Measurements from ENCODE around the gene MAPRE2. TPM values are rescaled to one million over a fixed set of nuclear protein-coding genes. Genes with fewer than 3 reads are reported as not detected.

The MAPRE2 gene
- polyA plus RNA-seq, 4 donors, result 26.4 to 28.6 (median 27.7) TPM

DNA sequence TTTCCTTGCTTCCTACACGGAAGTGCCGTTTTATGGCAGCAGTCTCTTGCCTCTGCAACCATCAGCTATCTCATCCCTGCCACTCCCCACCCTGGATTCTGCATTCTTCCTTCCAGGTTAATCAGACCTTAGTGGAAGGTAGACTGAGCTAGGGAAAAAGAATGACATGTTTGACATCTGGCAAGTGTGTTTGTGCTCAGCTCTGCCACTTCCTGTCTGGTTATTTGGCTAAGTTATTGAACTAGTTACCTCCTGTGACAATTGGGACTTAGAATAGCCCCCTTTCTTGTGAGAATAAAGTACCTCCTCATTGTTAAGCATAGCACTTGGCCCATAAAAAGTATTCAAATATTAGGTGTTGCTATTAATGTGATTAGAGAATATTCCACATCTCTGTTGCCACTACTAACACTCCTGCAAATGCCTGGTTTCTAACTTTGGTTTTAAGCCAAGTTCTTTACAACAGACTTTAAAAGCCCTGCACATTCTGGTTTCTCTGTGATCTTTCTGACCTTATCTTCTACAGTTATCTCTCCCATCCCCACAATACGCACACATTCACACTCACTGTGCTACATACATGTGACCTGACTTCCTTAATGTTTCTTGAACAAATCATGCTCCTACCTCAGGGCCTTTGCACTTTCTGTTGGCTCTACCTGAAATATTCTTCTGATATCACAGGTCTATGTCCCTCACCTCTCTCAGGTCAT lies 10.8 kb upstream of the MAPRE2 start:
- DNase-seq (ENCODE audit: low read depth in 4 of 4, low spot score in 2 of 4), result no peak

DNA sequence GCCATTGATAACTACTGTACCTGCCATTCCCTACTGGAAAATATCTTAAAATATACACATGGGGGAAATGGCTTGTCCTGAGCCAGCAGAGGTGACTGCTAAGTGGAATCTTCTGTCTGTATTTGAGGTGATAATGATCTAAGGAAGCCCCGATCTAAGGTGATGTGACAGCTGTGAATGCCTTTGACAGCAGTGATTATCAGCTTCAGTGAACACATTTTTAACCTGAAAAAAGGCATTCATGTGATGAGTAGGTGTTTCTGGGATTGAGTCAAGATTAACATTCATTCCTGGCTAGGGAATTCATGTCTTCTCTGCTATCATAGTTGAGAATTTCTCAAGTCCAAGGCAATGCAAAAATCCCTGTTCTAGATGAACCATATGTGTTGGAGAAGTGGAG lies 9.1 kb upstream of the MAPRE2 start:
- no peak for DNase-seq (ENCODE audit: low read depth in 4 of 4, low spot score in 2 of 4)

- DNase-seq (ENCODE audit: low read depth in 4 of 4, low spot score in 2 of 4), result no peak
Observed at GRCh38 chr18:35038029-35038428, 3.2 kb upstream of the MAPRE2 start.

DNA sequence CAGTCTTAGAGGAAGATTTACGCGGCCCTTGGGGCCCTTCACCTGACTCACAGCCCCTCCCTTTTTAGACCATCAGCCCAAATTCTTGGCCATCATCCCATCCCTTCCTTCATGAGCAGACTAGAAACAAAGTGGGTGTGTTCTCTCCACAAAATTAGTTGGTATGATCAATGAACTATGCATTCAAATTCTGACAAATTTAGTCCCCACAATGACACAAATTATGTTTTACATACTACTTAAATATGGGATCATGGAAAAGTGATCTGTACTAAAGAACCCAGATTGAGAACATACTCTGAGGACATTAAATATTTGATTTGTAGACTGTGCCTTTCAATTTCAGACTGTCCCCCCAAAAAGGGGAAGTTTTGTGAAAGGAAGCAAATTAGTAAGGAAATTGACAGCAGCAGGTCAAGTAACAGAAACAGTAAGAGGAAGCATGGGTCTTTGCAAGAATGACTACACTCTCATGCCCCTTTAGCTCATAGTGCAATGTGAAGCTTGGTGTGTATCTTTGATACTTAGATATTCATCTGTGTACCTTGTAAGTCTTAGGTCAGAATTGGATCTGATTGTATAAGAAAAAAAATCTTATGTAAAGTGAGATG lies 2.2 kb upstream of the MAPRE2 start:
- no peak for DNase-seq (ENCODE audit: low read depth in 4 of 4, low spot score in 2 of 4)

DNA sequence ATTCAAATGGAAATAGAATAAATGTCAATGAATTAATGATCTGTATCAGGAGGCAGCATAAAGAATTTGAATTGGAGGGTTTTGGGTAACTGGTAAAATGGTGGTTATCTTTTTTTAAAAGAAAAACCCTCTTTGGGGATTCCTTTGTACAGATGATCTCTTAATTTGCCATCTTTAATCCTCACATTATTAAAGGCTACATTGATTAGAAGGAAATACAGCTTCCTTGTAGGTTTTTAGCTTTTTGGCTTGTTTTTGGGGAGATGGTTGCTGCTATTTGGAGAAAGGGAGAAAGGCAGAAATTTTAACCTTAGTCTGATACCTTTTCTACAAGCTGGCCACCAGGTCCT lies 600 bp upstream of the MAPRE2 start:
- DNase-seq (ENCODE audit: low read depth in 4 of 4, low spot score in 2 of 4), result no peak

- peak in 2 of 4 donors; percentile 39 to 65 for DNase-seq (ENCODE audit: low read depth in 4 of 4, low spot score in 2 of 4)
Observed at GRCh38 chr18:35041815-35042387, 688 bp downstream of the MAPRE2 start.

- no peak for DNase-seq (ENCODE audit: low read depth in 4 of 4, low spot score in 2 of 4)
Observed at GRCh38 chr18:35042389-35043071, 1.3 kb downstream of the MAPRE2 start.

GRCh38 chr18:35043207-35043606 lies 2.0 kb downstream of the MAPRE2 start:
- no peak for DNase-seq (ENCODE audit: low read depth in 4 of 4, low spot score in 2 of 4)

DNA sequence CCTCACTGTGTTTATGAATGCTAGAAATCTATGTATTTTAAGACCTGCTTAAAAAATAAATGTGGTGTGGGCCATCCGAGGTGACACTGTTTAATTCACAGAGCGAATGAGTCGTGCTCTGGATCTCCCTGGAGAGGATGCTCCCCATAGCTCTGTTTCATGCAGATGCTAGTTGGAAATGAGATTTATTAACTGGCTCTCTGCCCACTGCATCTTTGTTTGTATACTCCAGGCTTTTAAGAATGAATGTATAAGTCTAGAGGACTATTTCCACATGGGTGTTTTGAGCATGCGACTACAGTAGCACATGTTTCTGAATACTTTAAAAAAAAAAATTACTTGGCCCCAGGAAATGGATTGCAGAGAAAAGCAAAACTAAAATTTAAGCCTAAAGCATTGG lies 3.9 kb downstream of the MAPRE2 start:
- peak in 2 of 4 donors; percentile 40 to 46 for DNase-seq (ENCODE audit: low read depth in 4 of 4, low spot score in 2 of 4)

DNA sequence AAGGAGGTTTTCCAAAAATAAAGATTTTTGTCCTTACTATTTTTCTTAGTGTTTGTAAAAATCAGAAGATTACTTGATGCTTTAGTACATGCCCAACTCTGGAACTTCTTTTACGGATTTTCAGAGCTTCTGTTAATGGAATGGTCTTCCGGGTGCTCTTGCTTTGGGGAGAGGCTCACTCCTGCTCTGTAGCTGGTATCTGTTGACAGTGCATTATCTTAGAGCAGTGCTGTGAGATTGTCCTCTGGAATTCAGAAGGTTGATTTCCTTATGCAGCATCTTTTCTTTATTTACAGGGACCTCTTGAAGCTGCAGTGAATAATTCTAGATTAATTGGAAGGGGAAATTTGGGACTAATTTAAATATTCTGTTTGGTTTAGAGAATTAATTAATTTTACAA lies 4.6 kb downstream of the MAPRE2 start:
- DNase-seq (ENCODE audit: low read depth in 4 of 4, low spot score in 2 of 4), result no peak

DNA sequence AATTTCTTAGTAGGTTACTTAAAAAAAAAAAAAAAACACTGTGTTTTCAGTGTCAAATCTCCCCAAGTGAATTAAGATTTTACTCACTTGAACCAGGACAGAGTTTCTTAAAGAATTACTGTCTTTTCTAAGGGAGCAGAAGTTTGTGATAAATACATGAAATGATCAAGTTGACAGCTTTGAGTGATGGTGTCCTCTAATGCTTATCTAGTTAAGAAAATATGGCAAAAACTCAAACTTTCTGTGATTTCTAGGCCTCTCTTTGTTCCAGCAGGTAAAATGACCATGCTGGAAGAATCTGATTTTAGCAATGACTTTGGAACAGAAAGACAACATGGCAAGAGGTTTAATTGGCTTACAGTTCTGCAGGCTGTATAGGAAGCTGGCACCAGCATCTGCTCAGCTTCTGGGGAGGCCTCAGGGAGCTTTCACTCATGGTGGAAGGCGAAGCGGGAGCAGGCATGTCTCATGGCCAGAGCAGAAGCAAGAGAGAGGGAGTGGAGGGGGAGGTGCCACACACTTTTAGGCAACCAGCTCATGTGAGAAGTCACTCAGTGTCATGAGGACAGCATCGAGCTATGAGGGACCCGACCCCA lies 6.6 kb downstream of the MAPRE2 start:
- no peak for DNase-seq (ENCODE audit: low read depth in 4 of 4, low spot score in 2 of 4)

DNA sequence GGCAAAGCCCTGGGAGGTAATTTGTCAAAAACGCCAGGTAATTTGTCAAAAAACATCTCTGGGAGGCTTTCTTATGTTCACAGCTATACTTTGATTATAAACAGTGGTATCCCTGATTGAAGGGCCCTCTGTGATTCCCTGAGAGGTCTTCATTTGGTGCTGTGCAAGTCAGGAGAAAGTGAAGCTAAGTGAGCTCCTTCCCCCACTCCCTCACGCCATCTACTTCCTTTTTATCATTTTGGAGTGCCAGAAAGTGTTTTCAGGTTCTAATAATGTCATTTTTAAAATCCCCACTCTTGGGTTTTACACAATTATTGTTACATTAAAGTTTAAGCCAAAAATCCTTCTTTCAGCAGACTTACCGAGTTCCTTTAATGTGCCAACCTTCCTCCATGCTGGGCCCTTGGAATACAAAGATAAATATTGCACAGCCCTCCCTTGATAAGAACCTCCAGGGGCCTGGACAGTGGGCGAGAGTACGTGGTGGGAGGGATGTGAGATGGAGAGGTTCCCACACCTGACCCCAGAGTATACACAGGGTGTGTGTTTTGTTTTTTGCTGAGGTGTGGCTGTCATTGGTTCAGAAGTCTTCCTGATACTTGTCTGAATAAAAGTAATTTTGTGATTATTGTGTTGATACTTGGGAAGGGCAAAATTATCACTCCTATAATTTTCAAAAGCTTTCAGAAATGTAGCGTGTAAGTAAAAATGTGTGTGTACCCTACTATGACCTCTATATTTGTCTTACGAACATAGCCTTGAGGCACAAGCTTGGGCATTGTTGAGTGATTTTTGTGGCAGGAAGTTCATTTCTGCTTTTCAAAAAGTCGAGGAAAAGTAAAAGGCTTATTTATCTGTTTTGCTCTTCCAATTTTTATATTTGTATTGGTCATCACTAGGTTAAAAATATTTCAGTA lies 8.2 kb downstream of the MAPRE2 start:
- no peak for DNase-seq (ENCODE audit: low read depth in 4 of 4, low spot score in 2 of 4)

- no peak for DNase-seq (ENCODE audit: low read depth in 4 of 4, low spot score in 2 of 4)
Observed at GRCh38 chr18:35050028-35050546, 8.9 kb downstream of the MAPRE2 start.

DNA sequence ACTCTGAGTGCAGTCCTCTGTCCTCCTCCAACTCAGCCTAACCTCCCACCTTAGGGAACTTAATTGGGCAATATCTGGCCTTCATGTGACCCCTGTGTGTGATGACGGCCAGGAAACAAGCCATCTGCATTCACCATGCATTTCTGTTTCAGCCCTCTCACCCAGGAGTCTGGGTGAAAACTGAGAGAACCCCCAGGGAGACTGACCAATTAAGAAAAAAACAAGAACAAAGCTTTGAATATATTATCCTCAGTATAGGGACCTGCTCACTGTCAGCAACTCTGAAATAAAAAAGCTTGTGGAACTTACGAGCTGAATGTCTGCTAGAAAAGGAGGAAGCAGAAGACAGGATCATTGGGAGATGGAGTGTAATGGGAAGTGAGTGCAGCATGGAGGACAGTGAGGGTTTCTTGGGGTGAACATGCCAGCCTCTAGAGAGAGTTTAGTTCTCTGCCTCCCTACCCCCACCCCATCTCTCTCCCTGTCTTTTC lies 9.5 kb downstream of the MAPRE2 start:
- DNase-seq (ENCODE audit: low read depth in 4 of 4, low spot score in 2 of 4), result no peak

- no peak for DNase-seq (ENCODE audit: low read depth in 4 of 4, low spot score in 2 of 4)
Observed at GRCh38 chr18:35051641-35052377, 10.6 kb downstream of the MAPRE2 start.

GRCh38 chr18:35054401-35054800 lies 13.2 kb downstream of the MAPRE2 start:
- DNase-seq (ENCODE audit: low read depth in 4 of 4, low spot score in 2 of 4), result no peak

DNA sequence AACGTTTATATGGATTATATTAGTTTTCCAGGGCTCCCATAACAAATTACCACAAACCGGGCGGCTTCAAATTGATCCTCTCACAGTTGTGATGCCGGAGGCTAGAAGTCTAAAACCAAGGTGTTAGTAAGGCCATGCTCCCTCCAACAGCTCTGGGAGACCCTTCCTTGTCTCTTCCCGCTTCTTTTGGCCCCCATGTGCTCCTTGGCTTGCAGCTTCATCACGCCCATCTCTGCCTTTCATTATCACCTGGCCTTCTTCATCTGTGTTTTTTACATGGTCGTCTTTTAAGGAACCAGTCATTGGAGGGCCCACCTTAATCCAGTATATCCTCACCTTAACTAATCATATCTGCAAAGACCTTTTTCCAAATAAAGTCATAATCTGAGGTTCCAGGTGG lies 13.9 kb downstream of the MAPRE2 start:
- DNase-seq (ENCODE audit: low read depth in 4 of 4, low spot score in 2 of 4), result no peak

DNA sequence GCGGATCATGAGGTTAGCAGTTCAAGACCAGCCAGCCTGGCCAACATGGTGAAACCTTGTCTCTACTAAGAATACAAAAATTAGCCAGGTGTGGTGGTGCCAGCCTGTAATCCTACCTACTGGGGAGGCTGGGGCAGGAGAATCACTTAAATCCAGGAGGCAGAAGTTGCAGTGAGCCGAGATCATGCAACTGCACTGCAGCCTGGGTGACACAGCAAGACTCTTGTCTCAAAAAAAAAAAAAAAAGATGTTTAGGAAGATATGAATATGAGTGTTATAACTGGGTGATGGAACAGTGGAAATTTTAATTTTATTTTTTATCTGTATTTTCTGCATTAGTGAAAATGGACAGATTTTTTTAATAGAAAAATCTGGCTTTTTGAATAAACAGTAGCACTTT lies 14.5 kb downstream of the MAPRE2 start:
- no peak for DNase-seq (ENCODE audit: low read depth in 4 of 4, low spot score in 2 of 4)

DNA sequence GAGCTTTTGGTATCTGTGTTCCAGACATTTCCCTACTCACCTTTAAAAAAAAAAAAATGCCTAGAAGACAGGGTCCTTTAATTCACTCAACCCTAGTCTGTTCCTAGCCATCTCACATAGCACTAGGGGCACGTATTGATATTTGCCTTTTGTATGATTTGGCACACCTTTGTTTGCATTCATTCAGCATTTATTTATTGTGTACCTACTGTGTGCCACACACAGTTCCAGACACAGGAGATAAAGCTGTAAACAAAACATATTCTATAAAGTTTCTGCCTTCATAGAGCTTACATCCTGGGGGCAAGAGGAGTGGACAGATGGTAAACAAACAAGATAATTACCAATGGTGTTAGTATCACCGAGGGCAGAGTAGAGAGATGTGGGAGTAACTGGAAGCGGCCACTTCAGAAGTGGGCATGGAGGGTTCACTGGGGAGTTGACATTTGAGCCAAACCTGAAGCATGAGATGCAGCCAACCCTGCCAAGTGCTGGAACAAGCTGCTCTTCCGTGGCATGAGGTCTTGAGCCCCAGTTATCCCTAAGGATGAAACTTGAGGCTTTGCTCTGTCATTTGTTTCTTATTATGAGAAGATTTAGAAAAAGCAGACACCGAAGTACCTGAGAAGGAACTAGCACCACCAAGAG lies 18.2 kb downstream of the MAPRE2 start:
- no peak for DNase-seq (ENCODE audit: low read depth in 4 of 4, low spot score in 2 of 4)
